HepG2 (cell line): Measurements from ENCODE around the gene RAB43. TPM values are rescaled to one million over a fixed set of nuclear protein-coding genes. Genes with fewer than 3 reads are reported as not detected.

Experiments
- ATAC-seq: fragments of 200-7000 bp; cut with Tn5 transposase; 3 replicates; pipeline ENCODE4 v1.9.1; 2020; ENCODE audit warnings: mild to moderate bottlenecking, moderate library complexity
- BruUV-seq: library from RNA; stranded (reverse); fragments of 400-500 nt; replicated peaks from 2 replicates; lab custom pipeline; 2021; lab: Mats Ljungman, UMichigan
- CTCF ChIA-PET: fragments of 300-600 bp; formaldehyde crosslinking; extraction: SDS; loops from one replicate; lab custom pipeline; 2021; ENCODE audit warnings: low total read pairs, inconsistent platforms, low intra/inter-chr PET ratio; lab: Yijun Ruan, JAX
- POLR2A ChIA-PET: fragments of 350-600 bp; sonication (Branson Sonifier 250); formaldehyde crosslinking; loops from one replicate; lab custom pipeline; 2020; ENCODE audit warnings: antibody characterized with exemption, inconsistent platforms; lab: Yijun Ruan, JAX
- DNase-seq: peaks from one replicate; pipeline ENCODE4 v3.0.0-alpha.2; 2015; ENCODE audit warnings: low spot score
- FAIRE-seq: peaks from 3 replicates; lab custom pipeline; 2011; peaks lifted over from hg19 to GRCh38; lab: Jason Lieb, UNC
- H2AFZ ChIP-seq: one replicate; pipeline ENCODE4 v1.6.1; 2011; ENCODE audit warnings: low read length, inconsistent platforms
- H3K27ac ChIP-seq: fragments of 300-600 bp; 3 replicates; pipeline ENCODE4 v1.8.0; 2011; ENCODE audit warnings: mixed run types, mild to moderate bottlenecking, mixed read lengths, low read length, inconsistent platforms; ENCODE audit not compliant: insufficient read depth; ENCODE audit errors: extremely low read length
- H3K27me3 ChIP-seq, 2 experiments: fragments of 200-600 bp in 1 of 2; 2 replicates in 1 of 2; 3 replicates in 1 of 2; pipeline versions ENCODE4 v1.6.0 to v1.8.0; 2011; ENCODE audit warnings: low read length in 2 of 2, mild to moderate bottlenecking in 2 of 2, moderate library complexity in 2 of 2, inconsistent platforms in 1 of 2; ENCODE audit not compliant: insufficient read depth in 2 of 2, control insufficient read depth in 1 of 2
- H3K36me3 ChIP-seq, 2 experiments: fragments of 200-600 bp in 1 of 2; replicated peaks in 1 of 2; 2 replicates in 1 of 2; 3 replicates in 1 of 2; pipeline versions ENCODE4 v1.5.1 to v1.8.0; 2011; ENCODE audit warnings: low read length in 2 of 2, inconsistent platforms in 1 of 2; ENCODE audit not compliant: insufficient read depth in 2 of 2, control insufficient read depth in 1 of 2
- H3K4me1 ChIP-seq: 2 replicates; pipeline ENCODE4 v1.5.1; 2012; ENCODE audit warnings: low read length, inconsistent platforms; ENCODE audit not compliant: insufficient read depth
- H3K4me2 ChIP-seq: 2 replicates; pipeline ENCODE4 v1.6.0; 2011; ENCODE audit warnings: low read depth, low read length, inconsistent platforms
- H3K4me3 ChIP-seq, 3 experiments: fragments of 200-600 bp in 1 of 3; sonication (generic), shearing (Covaris generic) in 1 of 3; replicated peaks in 1 of 3; 2 replicates each; pipeline ENCODE4 v1.5.1; 2011 to 2016; ENCODE audit warnings: low read length in 3 of 3, inconsistent platforms in 2 of 3, low read depth in 2 of 3, mild to moderate bottlenecking in 2 of 3, control low read depth in 1 of 3, mixed read lengths in 1 of 3; ENCODE audit not compliant: insufficient read depth in 1 of 3
- H3K79me2 ChIP-seq: one replicate; pipeline ENCODE4 v1.6.1; 2011; ENCODE audit warnings: low read length, inconsistent platforms; ENCODE audit not compliant: insufficient read depth
- H3K9ac ChIP-seq: 2 replicates; pipeline ENCODE4 v1.6.0; 2011; ENCODE audit warnings: mild to moderate bottlenecking, low read depth, low read length, inconsistent platforms; ENCODE audit not compliant: insufficient read depth
- H3K9me3 ChIP-seq: 2 replicates; pipeline ENCODE4 v1.5.1; 2012; ENCODE audit warnings: mild to moderate bottlenecking, low read length
- H4K20me1 ChIP-seq: 2 replicates; pipeline ENCODE4 v1.6.0; 2011; ENCODE audit warnings: inconsistent platforms, mild to moderate bottlenecking, low read length, moderate library complexity; ENCODE audit not compliant: insufficient read depth
- ARNT2 ChIP-seq: sonication (generic); formaldehyde crosslinking; IDR thresholded peaks from 2 replicates; pipeline ENCODE4 v1.8.0; 2022; ENCODE audit warnings: mild to moderate bottlenecking, low read depth, missing genetic modification reagents, moderate library complexity
- ATAD3A ChIP-seq: sonication (generic); formaldehyde crosslinking; IDR thresholded peaks from 2 replicates; pipeline ENCODE4 v1.4.0; 2020; ENCODE audit warnings: missing genetic modification reagents
- FOSL1 ChIP-seq: sonication (generic); formaldehyde crosslinking; IDR thresholded peaks from 2 replicates; pipeline ENCODE4 v1.9.0; 2021; ENCODE audit warnings: missing genetic modification reagents, borderline replicate concordance
- HDAC2 ChIP-seq: sonication (generic); formaldehyde crosslinking; IDR thresholded peaks from 2 replicates; pipeline ENCODE4 v1.4.0; 2020; ENCODE audit warnings: missing genetic modification reagents
- HHEX ChIP-seq: IDR thresholded peaks from 2 replicates; pipeline ENCODE4 v1.6.1; 2016; ENCODE audit warnings: control low read depth
- IRF2 ChIP-seq: IDR thresholded peaks from 2 replicates; pipeline ENCODE4 v1.6.1; 2018; ENCODE audit warnings: missing genetic modification reagents, missing compliant biosample characterization
- SIX4 ChIP-seq: sonication (generic); formaldehyde crosslinking; IDR thresholded peaks from 2 replicates; pipeline ENCODE4 v1.4.0; 2020; ENCODE audit warnings: missing genetic modification reagents
- SMAD1 ChIP-seq: sonication (generic); formaldehyde crosslinking; IDR thresholded peaks from 2 replicates; pipeline ENCODE4 v1.4.0; 2020; ENCODE audit warnings: missing genetic modification reagents, low read depth, mild to moderate bottlenecking, borderline replicate concordance
- SRF ChIP-seq: IDR thresholded peaks from 2 replicates; pipeline ENCODE4 v1.6.1; 2011; ENCODE audit warnings: mild to moderate bottlenecking, low read depth, low read length, moderate library complexity
- SRSF9 ChIP-seq: fragments of 200-400 bp; formaldehyde crosslinking; IDR thresholded peaks from 2 replicates; pipeline ENCODE4 v1.6.1; 2018; ENCODE audit warnings: borderline replicate concordance, mild to moderate bottlenecking, low read depth, low read length; ENCODE audit not compliant: insufficient read depth, poor library complexity, severe bottlenecking
- TBX3 ChIP-seq: fragments of 450-650 bp; IDR thresholded peaks from 2 replicates; pipeline ENCODE4 v1.6.1; 2017; ENCODE audit warnings: antibody characterized with exemption, mild to moderate bottlenecking, inconsistent platforms, borderline replicate concordance
- THYN1 ChIP-seq: sonication (generic); formaldehyde crosslinking; IDR thresholded peaks from 2 replicates; pipeline ENCODE4 v1.8.1; 2023; ENCODE audit warnings: low read depth, mild to moderate bottlenecking, moderate library complexity, missing genetic modification reagents, borderline replicate concordance
- ZFP36L2 ChIP-seq: sonication (generic); formaldehyde crosslinking; IDR thresholded peaks from 2 replicates; pipeline ENCODE4 v1.4.0; 2020; ENCODE audit warnings: missing genetic modification reagents
- ZNF329 ChIP-seq: sonication (generic); formaldehyde crosslinking; IDR thresholded peaks from 2 replicates; pipeline ENCODE4 v1.9.0; 2021; ENCODE audit warnings: low read depth, mild to moderate bottlenecking, missing genetic modification reagents
- ZNF343 ChIP-seq: sonication (generic); formaldehyde crosslinking; IDR thresholded peaks from 2 replicates; pipeline ENCODE4 v1.4.0; 2020; ENCODE audit warnings: mild to moderate bottlenecking, missing genetic modification reagents
- ZNF552 ChIP-seq: sonication (generic); formaldehyde crosslinking; IDR thresholded peaks from 2 replicates; pipeline ENCODE4 v1.9.0; 2022; ENCODE audit warnings: missing genetic modification reagents, mild to moderate bottlenecking, borderline replicate concordance
- ZNF720 ChIP-seq: sonication (generic); formaldehyde crosslinking; IDR thresholded peaks from 2 replicates; pipeline ENCODE4 v1.4.0; 2020; ENCODE audit warnings: missing genetic modification reagents
- ZNF761 ChIP-seq: sonication (generic); formaldehyde crosslinking; conservative IDR thresholded peaks from 2 replicates; pipeline ENCODE4 v1.4.0; 2020; ENCODE audit warnings: mild to moderate bottlenecking, missing genetic modification reagents
- WGBS: methylation state at CpG from one replicate; pipeline ENCODE4 v1.1.6; 2017; ENCODE audit warnings: low lambda C conversion rate; 5-methylcytosine and 5-hydroxymethylcytosine counted together
- in situ Hi-C: cut with HindIII; loops from 2 replicates; pipeline ENCODE4 v1.10.0; 2017; ENCODE audit warnings: low pct_unique_long_range_greater_than_20kb; ENCODE audit not compliant: extremely low pct_ligation_motif_present
- intact Hi-C: fragments of 100-400 bp; cut with micrococcal nuclease; formaldehyde crosslinking; loops from one replicate; pipeline ENCODE4 v1.10.0; 2022; ENCODE audit not compliant: unreplicated experiment
- polyA plus RNA-seq, 8 experiments: library from polyadenylated mRNA; depleted of rRNA in 3 of 8; stranded (reverse) in 7 of 8; unstranded in 1 of 8; fragments of >200 nt; fragmentation: Illumina TruSeq in 4 of 8; extraction: Trizol in 4 of 8; gene quantifications; 2 replicates each; pipeline versions ENCODE4 v1.2.1 to v1.2.3, GENCODE V29; 2011 to 2016; ENCODE audit warnings: low read depth in 4 of 8, missing spikeins in 1 of 8, mixed read lengths in 1 of 8; ENCODE audit not compliant: insufficient read depth in 1 of 8
- total RNA-seq, 5 experiments: library from RNA; depleted of rRNA; stranded (reverse); fragments of >200 nt; fragmentation: Illumina TruSeq; extraction: Trizol; gene quantifications; 2 replicates each; pipeline ENCODE4 v1.2.3, GENCODE V29; 2016; ENCODE audit warnings: low read depth in 1 of 5
- TF ChIP-seq, protein P1 (sequence below): sonication (generic); formaldehyde crosslinking; IDR thresholded peaks from 2 replicates; pipeline ENCODE4 v1.8.1; 2023; ENCODE audit warnings: mild to moderate bottlenecking, missing genetic modification reagents

Gene RAB43
- total and polyA plus RNA-seq, 2 of the 13 experiments (the other 11 are each of a cell fraction or from before 2014, with no cell fraction given) = 11.8 to 18.4 TPM

DNA sequence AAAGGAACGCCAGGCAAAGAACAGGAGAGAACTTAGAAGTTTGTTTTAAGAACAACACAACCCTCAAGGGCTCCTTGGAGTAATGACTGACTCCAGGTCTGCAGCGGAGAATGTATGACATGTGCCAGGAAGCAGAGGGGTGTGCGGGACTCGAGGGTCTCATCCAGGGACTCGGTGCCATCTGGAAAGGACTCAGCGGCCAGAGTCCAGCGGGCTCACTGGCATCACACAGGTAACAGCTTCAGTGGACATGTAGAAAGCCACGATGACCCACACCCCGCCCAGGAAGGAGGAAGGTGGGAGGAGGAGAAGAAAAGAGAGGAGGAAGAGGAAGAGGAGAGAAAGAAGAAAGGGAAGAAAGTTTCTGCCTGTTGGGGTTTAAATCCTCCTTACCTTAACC, 39.6 kb downstream of the RAB43 start:
- in situ Hi-C loops (loop anchor here (10.0 kb wide), 1 partner anchor 107 kb away; no protein-coding TSS in a partner anchor), intact Hi-C loops (loop anchor here (5.0 kb wide), 1 partner anchor 110 kb away; no protein-coding TSS in a partner anchor)
- 44% methylated on average over 9 of the region's 9 CpGs for WGBS
- Histone ChIP-seq H3K9me3 (no peaks in the 10 kb centered on the region), H4K20me1 (no peaks in the 10 kb centered on the region), H3K4me1 (peaks cover 35% of the 10 kb centered on the region), H3K27me3 (no peaks in the 10 kb centered on the region; a peak in 1 of 5 replicates), H3K9ac (no peak overlapping the region), H2AFZ (no peak overlapping the region), H3K4me3 (no peak overlapping the region), H3K4me2 (no peak overlapping the region), H3K79me2 (no peaks in the 10 kb centered on the region), H3K27ac (no peak overlapping the region), H3K36me3 (no peaks in the 10 kb centered on the region)
- no peak for ATAC-seq
- TF ChIP-seq ZNF552 (CRISPR knock-in tag) (no peak), IRF2 (CRISPR knock-in tag) (no peak), ZFP36L2 (CRISPR knock-in tag) (no peak), FOSL1 (CRISPR knock-in tag) (no peak), ARNT2 (CRISPR knock-in tag) (no peak), SMAD1 (no peak)
- BruUV-seq = no TSS peak
- CTCF ChIA-PET = no interaction called here
- POLR2A ChIA-PET = no interaction called here
- FAIRE-seq = no peak
- no peak for DNase-seq

GRCh38 chr3:129081503-129081902, 40.1 kb downstream of the RAB43 start:
- FAIRE-seq (no peak), DNase-seq (no peak), ATAC-seq (no peak)
- Histone ChIP-seq H3K4me1 (peaks cover 34% of the 10 kb centered on the region), H3K79me2 (no peaks in the 10 kb centered on the region), H3K4me2 (no peak overlapping the region), H3K9me3 (no peaks in the 10 kb centered on the region), H3K36me3 (no peaks in the 10 kb centered on the region), H2AFZ (no peak overlapping the region), H3K27ac (no peak overlapping the region), H3K4me3 (no peak overlapping the region), H3K9ac (no peak overlapping the region), H3K27me3 (no peaks in the 10 kb centered on the region; a peak in 1 of 5 replicates), H4K20me1 (no peaks in the 10 kb centered on the region)
- ChIA-PET CTCF (no interaction called here), POLR2A (no interaction called here)
- in situ Hi-C loops (loop anchor here (10.0 kb wide), 1 partner anchor 107 kb away; no protein-coding TSS in a partner anchor), intact Hi-C loops (loop anchor here (5.0 kb wide), 1 partner anchor 109 kb away; no protein-coding TSS in a partner anchor)
- no TSS peak for BruUV-seq
- no peak for TF ChIP-seq THYN1 (CRISPR knock-in tag)
- no peak for TF ChIP-seq ZNF343 (CRISPR knock-in tag)
- TF ChIP-seq, protein P1, sequence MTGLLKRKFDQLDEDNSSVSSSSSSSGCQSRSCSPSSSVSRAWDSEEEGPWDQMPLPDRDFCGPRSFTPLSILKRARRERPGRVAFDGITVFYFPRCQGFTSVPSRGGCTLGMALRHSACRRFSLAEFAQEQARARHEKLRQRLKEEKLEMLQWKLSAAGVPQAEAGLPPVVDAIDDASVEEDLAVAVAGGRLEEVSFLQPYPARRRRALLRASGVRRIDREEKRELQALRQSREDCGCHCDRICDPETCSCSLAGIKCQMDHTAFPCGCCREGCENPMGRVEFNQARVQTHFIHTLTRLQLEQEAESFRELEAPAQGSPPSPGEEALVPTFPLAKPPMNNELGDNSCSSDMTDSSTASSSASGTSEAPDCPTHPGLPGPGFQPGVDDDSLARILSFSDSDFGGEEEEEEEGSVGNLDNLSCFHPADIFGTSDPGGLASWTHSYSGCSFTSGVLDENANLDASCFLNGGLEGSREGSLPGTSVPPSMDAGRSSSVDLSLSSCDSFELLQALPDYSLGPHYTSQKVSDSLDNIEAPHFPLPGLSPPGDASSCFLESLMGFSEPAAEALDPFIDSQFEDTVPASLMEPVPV = no peak
- TF ChIP-seq ATAD3A (CRISPR knock-in tag) = no peak
- no peak for TF ChIP-seq TBX3
- TF ChIP-seq ZNF720 (CRISPR knock-in tag) = no peak
- TF ChIP-seq SIX4 (CRISPR knock-in tag) = no peak
- no peak for TF ChIP-seq ZNF329 (CRISPR knock-in tag)
- TF ChIP-seq SRSF9 = no peak
- TF ChIP-seq SRF = no peak
- TF ChIP-seq HDAC2 (CRISPR knock-in tag) = no peak
- TF ChIP-seq HHEX (CRISPR knock-in tag) = no peak
- TF ChIP-seq ZNF761 (CRISPR knock-in tag) = no peak
- WGBS = 69% methylated on average over 8 of the region's 8 CpGs
